Smooth muscle cell of the brain vasculature (primary cell): ENCODE results near the gene EPB41L4A.
"Not testable (repeated sequence)": the region's sequence is repeated elsewhere in the genome, so short reads cannot be mapped to it uniquely, and the experiment has no call there.

ENCODE experiments used
- DNase-seq: peaks from one replicate; pipeline ENCODE4 v3.0.0-alpha.2; 2012; ENCODE audit warnings: low read depth, low spot score

Gene EPB41L4A

GRCh38 chr5:112257976-112258375 is 161.1 kb downstream of the EPB41L4A start:
- no peak for DNase-seq

- no peak for DNase-seq
Measured at GRCh38 chr5:112257005-112257404, 162.1 kb downstream of the EPB41L4A start.

- DNase-seq = no peak
Measured at GRCh38 chr5:112254303-112254702, 164.8 kb downstream of the EPB41L4A start.

GRCh38 chr5:112253478-112254250 is 165.4 kb downstream of the EPB41L4A start:
- DNase-seq = no peak

GRCh38 chr5:112250551-112250950 is 168.5 kb downstream of the EPB41L4A start:
- no peak for DNase-seq

GRCh38 chr5:112248623-112249022 is 170.5 kb downstream of the EPB41L4A start:
- no peak for DNase-seq

- no peak for DNase-seq
Measured at GRCh38 chr5:112247960-112248359, 171.1 kb downstream of the EPB41L4A start.

- DNase-seq = no peak
Measured at GRCh38 chr5:112245656-112246055, 173.4 kb downstream of the EPB41L4A start.

- no peak for DNase-seq
Measured at GRCh38 chr5:112239996-112240395, 179.1 kb downstream of the EPB41L4A start.

- no peak for DNase-seq
Measured at GRCh38 chr5:112238473-112238872, 180.6 kb downstream of the EPB41L4A start.

- DNase-seq = no peak
Measured at GRCh38 chr5:112237456-112237855, 181.6 kb downstream of the EPB41L4A start.

GRCh38 chr5:112234000-112234399 is 185.1 kb downstream of the EPB41L4A start:
- no peak for DNase-seq

- DNase-seq = no peak
Measured at GRCh38 chr5:112232667-112233066, 186.4 kb downstream of the EPB41L4A start.

GRCh38 chr5:112230606-112231005 is 188.5 kb downstream of the EPB41L4A start:
- DNase-seq = no peak

GRCh38 chr5:112228667-112229066 is 190.4 kb downstream of the EPB41L4A start:
- DNase-seq = no peak

- DNase-seq = no peak
Measured at GRCh38 chr5:112227911-112228631, 191.0 kb downstream of the EPB41L4A start.

GRCh38 chr5:112226215-112226614 is 192.9 kb downstream of the EPB41L4A start:
- DNase-seq = no peak

GRCh38 chr5:112222997-112223396 is 196.1 kb downstream of the EPB41L4A start:
- DNase-seq = not testable (repeated sequence)

GRCh38 chr5:112221128-112221527 is 197.9 kb downstream of the EPB41L4A start:
- DNase-seq = no peak

GRCh38 chr5:112219000-112219399 is 200.1 kb downstream of the EPB41L4A start:
- no peak for DNase-seq

GRCh38 chr5:112217843-112218579 is 201.1 kb downstream of the EPB41L4A start:
- DNase-seq = no peak

GRCh38 chr5:112216140-112216539 is 202.9 kb downstream of the EPB41L4A start:
- DNase-seq = no peak
